Measurements from ENCODE around the gene ANKRD63.

ANKRD63 gene

DNA sequence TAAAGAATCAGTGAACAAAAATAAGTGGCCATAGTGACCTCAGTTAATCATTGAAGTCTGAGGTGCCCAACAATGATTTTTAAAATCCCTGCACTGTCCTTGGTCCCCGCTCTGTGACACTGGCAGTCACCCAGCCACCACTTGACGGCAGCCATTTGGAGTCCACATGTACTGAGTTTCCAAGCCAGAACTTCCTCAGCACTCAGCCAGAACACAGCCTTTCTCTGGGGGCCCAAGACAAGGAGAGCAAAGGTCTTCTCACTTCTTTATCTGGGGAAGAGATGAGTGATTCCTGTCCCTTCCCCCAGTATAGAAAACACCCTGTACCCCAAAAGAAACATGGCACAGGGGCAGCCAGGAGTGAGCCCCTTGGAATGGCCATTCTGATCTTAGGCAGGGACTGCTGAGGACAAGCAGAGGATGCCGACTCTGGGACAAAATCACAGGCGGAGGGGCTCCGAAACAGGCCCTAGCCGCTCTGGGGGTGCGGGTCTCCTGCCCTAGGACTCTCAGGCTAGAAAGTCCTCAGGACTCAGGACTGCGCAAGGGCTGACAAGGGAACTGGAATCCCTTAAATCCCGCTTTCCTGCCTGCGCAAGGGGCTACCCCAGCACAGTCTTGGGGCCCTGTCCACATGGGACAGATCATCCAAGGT lies 31.3 kb downstream of the ANKRD63 start:
- in situ Hi-C loops (cut with HindIII; ENCODE audit: low pct_ligation_motif_present, low pct_unique_long_range_greater_than_20kb, low sequenced_read_pairs), result no loop called here
- no peak for DNase-seq

DNA sequence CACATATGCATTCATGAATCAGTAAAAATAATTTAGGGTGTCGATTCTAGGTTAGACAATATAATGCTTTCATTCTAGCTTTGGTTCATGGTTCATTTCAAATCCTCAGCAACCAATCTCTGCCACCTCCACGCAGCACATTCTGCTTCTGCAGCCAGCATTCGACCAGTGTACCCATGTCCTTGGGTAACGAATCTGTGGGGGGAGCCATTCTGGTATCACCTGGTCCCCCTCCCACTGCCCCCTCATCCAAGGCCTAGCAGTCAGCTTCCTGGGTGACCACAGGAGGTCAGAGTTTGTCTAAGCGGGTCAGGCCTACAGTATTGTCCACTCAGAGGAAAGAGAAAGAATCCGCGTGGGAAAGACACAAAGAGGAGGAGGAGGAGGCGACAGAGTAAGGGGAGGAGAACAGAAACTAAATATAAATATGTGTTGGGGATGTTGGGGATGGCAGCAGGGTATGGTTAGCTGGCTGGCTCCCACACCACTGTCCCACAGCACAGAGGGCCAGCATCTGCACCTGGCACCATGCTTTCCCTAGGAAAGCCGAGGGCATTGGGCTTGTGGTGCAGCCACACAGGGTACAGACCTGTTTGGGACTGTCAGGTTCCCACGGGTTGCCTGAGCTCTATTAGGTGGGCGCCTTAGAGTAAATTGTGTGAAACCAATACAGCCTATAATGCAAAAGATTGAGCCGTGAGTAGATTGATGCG lies 31.9 kb downstream of the ANKRD63 start:
- in situ Hi-C loops (cut with HindIII; ENCODE audit: low pct_ligation_motif_present, low pct_unique_long_range_greater_than_20kb, low sequenced_read_pairs), result no loop called here
- DNase-seq, result no peak

DNA sequence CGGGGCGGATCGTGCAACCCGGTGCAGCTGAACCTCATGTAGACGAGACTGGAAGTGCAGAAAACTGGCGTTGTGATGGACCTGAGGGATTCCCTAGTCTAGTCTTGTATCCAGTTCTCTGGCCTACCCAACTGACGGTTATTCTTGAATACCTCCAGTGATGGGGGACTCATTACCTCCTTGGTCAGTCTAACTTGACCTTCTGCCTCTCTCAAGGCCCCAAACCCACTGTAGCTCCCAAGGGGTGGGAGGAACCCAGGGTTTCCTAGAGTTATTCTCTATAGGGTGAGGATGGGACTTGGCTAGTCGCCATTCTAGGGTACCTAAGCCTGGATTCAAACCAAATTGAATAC lies 32.6 kb downstream of the ANKRD63 start:
- in situ Hi-C loops (cut with HindIII; ENCODE audit: low pct_ligation_motif_present, low pct_unique_long_range_greater_than_20kb, low sequenced_read_pairs), result no loop called here
- no peak for DNase-seq

DNA sequence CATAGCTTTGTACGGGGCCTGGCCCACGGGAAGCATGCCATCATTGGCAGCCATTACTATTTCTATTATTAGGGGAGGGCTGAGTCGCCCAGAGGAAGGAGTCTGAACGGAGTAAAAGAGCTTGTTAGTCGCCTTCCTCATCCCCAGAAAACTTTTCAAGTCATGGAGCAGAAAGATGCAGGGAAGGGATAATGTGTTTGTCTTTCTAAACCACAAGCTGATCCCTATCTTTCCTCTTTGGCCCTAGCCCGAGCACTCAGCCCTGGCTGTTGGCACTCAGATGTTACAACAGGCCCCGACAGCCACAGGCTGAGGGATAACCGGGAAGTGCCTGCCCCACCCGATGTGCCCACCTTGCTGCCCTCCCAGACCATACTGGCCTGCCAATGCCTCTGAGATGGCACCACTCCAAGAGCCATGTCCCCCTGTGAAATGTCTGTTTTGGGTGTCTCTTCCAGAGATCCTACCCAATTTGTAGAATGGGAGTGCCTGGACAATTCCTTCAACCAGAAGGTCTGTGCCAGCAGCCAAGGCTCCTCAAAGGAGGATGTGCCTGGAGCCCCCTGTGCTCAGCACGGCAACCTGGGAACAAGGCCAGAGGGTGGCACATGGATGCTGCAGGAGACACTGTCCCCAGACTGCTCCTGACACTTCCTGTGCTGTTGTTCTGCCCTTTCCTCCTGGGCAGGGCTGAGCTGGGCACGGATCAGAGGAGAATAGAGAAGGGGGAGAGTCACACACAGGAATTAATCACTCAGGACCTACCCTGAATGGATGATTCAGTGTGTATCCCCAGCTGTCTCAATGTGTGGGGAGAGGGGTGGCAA lies 33.2 kb downstream of the ANKRD63 start:
- in situ Hi-C loops (cut with HindIII; ENCODE audit: low pct_ligation_motif_present, low pct_unique_long_range_greater_than_20kb, low sequenced_read_pairs), result no loop called here
- DNase-seq, result no peak

DNA sequence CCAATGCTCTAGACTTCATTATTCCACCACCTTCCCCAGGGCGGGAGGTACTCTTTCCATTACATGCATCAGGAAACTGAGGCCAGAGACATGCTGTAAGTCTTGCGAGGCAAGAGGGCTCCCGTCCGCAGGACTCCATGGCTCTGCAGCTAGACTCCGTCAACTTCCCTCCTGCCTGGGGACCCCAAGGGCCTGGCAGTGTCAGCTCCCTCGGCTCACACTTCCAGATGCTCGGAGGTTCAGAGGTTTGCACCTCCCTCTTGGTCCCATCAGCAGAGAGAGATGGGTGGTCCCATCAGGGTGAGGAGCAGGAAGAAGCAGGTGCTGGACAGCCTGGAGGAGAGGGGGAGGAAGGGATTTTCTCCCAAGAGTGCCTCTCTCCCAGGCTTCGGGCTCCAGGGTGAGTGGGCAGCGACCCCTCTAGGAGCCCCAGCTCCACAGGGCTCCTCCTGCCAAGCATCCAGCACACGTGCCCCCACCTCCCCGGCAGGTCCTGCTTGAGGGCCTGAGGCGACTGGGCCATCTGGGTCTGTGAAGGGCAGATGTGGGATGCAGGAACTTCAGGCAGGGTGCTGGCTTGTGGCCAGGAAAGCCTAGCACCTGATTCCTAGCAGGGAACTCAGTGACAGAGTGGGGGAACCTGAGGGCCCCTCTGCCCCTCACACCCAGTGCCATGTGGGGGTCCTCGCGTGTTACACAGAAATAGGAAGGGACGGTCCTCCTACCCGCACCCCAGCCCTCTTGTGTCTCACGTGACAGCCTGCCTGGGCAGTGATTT lies 34.7 kb downstream of the ANKRD63 start:
- in situ Hi-C loops (cut with HindIII; ENCODE audit: low pct_ligation_motif_present, low pct_unique_long_range_greater_than_20kb, low sequenced_read_pairs), result no loop called here
- no peak for DNase-seq

DNA sequence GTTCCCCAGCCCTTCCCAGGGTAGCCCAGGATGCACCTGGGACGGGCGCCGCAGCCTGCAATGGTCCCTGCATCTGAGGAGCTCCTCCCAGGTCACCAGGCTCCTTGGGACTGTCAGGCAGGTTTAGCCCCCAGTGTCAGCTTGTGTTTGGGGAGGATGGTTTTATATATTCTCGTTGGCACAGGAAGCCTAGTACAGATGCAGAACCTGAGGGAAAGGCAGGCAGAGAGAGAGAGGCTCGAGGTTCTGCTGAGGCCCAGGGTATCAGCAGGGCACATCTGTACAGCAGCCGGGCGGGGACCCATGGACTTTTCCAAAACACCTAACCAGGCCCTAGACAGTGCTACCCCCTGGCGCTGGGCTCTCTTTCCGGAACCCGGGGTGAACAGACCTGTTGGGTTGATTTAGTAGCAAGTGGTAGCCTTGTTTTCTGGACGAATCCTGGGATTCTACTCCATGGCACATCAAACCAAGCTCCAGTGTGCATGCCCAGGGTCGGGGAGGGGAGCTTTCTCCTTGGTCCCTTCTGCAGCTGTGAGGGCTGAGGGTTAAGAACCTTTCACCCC lies 35.4 kb downstream of the ANKRD63 start:
- no peak for DNase-seq
- in situ Hi-C loops (cut with HindIII; ENCODE audit: low pct_ligation_motif_present, low pct_unique_long_range_greater_than_20kb, low sequenced_read_pairs), result no loop called here

DNA sequence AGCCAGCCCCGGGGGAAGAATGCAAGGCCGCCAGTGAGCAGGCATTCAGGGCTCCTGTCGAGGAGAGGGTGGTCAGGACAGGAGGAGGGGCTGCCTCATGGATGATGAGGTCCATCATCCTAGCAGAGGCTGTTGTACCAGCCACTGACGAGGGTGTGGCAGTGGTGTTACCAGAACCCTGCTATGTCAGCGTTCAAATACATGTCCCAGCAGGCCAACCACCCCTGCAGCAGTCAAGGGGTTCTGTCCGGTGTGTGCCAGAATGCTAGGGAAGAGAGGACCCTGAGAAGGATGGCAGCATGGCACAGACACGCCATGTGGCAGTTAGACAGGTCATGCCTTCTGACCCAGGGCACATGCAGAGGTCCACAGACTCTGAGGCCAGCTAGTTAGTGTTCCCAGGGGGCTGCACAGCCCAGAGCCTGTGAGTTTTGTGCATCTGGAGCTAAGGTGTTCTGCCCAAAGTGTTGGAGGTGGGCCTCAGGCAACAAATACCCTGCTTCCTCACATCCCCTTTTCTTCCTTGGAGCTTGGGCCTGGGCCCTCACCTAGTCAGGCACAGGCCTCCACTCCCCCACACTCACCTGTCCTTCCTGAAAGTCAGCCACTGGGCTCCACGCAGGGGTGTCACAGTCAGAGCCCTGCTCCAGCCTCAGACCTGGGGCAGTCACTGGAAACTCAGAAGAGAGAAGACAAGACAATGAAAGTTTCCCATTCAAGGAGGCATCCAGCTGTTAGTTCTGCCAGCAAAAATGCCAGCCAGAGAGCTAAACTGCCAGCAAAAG lies 36.2 kb downstream of the ANKRD63 start:
- in situ Hi-C loops (cut with HindIII; ENCODE audit: low pct_ligation_motif_present, low pct_unique_long_range_greater_than_20kb, low sequenced_read_pairs), result no loop called here
- no peak for DNase-seq

DNA sequence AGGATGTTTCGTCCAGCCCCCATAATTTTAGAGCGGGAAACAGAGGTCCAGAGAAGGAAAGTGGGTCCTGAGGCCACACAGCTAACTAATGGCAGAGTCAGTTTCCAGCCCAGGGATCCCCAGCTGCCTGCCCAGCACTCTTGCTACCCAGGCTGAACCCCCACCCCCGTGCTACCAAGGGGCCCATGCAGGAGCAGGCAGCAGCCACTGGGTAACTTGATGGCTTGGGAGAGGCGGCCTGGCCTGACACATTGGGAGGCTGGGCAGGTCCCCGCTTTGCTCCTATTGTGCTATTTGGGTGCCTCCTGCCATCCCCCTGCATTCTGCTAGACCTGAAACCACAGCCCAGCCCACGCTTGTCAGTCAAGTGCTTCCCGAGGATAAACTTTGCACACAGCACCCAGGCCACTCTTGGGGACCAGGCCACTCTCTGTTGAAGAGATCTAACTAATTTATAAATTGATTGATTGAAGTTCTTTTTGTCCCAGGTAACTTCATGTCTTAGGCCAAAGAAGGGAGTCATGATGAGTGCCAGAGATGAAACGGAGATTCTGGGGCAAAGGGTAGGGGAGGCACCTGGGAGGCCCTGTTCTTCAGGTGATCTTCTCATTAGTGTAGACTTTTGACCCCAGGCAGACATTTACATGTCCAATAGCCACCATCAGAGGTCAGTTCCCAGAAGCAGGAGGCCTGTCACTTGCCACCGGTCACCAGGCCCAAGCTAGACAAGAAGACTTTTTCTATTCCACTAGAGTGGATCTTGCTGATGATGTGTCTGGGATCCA lies 37.0 kb downstream of the ANKRD63 start:
- in situ Hi-C loops (cut with HindIII; ENCODE audit: low pct_ligation_motif_present, low pct_unique_long_range_greater_than_20kb, low sequenced_read_pairs), result no loop called here
- no peak for DNase-seq

DNA sequence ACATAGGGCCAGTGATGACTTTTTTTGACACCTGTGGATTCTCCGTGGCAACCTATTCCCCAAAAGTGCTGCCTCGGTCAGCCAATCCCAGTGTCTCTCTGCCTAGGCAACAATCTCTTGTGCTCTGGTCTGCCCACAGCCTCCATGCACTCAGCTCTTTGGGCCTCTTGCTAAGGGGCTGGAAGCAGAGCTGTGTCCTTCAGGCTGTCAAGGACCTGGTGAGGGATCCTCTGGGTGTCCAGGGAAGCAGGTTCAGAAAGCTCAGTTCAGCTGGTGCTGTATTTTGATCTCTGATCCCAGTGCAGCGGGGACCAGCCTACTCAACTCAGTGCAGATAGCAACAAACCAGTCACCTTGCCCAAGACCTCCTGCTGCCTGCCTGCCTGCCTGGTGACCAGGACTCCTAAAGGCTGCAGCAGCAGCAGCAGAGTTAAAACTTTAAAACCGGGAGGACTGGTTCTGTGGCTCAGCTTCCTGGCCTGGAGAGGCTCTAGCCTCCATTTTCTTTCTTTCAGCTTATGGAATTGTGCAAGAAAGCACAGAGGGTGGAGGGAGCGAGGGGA lies 37.8 kb downstream of the ANKRD63 start:
- no peak for DNase-seq
- in situ Hi-C loops (cut with HindIII; ENCODE audit: low pct_ligation_motif_present, low pct_unique_long_range_greater_than_20kb, low sequenced_read_pairs), result no loop called here

DNA sequence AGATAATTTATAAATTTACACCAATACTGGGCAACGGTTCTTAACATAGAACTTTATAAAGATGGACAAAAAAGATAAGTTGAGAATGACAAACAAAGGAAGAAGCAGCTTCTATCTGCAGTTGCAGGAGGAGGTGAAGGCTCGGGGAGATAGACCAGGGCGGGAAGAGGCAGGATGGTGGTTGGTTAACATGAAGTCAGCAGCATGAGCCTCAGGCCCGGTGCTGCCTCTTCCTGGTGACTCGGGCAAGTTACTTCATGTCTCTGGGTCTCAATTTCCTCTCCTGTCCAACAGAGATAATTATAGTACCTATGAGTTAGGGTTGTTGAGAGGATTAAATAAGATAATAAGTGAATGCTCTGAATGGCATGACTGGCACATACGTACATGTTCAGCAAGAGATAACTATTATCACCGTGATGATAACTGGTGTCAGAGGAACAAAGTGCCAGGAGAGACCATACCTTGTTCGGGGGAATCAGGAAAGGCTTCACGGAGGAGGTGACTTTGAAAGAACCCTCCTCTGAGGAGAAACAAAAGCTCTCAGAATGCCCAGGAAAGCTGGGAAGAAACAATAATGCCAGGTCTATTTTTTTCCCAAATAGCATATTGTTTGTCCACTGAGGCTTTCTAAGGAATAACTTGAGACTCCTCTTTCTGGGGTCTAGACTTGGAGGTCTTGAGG lies 39.6 kb downstream of the ANKRD63 start:
- in situ Hi-C loops (cut with HindIII; ENCODE audit: low pct_ligation_motif_present, low pct_unique_long_range_greater_than_20kb, low sequenced_read_pairs), result no loop called here
- DNase-seq, result no peak

DNA sequence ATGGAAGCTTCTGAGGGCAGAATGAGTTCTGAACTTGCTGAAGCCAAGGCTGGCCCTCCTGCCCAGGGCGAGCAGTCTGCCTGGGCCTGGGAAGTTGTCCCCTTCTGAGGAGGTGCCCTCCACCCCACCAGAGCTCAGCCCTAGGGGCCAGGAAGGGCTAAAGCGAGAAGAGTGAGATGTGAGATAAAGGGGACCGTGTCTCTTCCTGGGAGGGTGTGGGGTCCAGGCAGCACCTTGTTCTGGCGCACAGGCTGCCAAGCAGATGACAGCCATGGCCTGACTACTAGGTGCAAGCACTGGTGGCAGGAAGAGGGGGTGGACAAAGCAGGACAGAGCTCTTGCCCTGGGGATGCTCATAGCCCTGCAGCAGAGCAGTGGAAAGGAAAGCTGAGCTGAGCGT lies 40.3 kb downstream of the ANKRD63 start:
- no peak for DNase-seq
- in situ Hi-C loops (cut with HindIII; ENCODE audit: low pct_ligation_motif_present, low pct_unique_long_range_greater_than_20kb, low sequenced_read_pairs), result no loop called here

DNA sequence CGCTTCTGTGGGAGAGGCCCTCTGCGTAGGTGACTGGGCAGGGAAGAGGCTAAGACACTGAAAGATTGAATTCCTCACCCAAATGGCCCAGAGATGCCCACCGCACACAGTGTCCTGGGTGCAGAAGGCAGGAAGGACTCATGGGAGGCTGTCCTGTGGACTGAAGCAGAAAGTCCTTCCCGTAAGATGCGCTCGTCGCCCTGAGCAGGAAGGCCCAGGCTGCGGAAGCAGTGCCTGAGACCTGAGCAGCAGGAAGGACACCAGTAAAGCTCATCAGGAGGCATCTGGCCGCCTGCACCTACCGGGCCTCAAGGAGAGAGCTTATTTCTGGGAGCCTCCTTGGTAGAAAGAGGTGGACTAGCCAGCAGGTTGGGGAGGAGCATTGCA lies 40.7 kb downstream of the ANKRD63 start:
- DNase-seq, result no peak
- in situ Hi-C loops (cut with HindIII; ENCODE audit: low pct_ligation_motif_present, low pct_unique_long_range_greater_than_20kb, low sequenced_read_pairs), result no loop called here

DNA sequence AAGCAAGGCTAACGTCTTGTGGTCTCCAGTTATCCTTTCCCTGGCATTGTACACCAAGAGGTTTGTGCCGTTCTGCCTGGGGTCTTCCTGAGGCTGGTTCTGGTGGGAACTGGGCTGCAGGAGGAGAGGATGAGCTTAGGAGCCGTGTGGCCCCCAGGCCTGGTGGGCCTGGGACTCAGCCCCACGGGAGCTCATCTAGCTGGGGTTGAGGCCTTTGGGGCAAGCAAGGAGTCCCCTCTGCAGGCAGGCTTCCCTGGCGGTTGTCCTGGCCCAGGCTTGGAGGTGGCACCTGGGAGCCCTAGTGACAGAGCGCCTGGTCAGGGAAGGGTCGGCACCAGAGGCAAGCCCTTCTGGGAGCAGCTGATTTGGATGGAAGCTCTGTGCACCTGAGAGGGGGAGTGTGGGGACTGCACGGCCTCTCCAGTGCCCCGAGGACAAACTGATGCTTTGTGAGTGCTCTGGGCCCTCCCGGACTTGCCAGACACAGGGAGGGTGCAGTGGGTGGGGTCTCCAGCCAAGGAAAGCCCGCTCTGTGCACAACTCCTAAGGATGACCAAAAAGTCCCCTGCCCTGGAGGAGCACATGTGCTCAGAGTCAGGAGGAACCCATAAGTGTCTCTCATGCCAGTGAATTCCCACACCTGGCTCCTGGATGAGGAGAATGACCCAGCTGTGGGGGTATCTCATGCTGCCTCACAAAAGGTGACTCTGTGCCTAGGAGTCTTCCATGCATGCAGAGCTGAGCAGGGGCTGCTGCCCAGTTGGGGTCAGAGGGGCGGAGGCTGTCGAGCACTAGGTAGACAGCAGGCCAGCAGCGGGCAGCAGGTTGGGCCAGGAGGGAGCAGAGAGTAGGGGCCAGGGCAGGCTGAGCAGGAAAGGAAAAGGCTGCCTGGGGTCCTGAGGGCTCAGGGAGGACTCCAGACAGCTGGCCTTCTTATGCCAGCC lies 41.3 kb downstream of the ANKRD63 start:
- in situ Hi-C loops (cut with HindIII; ENCODE audit: low pct_ligation_motif_present, low pct_unique_long_range_greater_than_20kb, low sequenced_read_pairs), result no loop called here

DNA sequence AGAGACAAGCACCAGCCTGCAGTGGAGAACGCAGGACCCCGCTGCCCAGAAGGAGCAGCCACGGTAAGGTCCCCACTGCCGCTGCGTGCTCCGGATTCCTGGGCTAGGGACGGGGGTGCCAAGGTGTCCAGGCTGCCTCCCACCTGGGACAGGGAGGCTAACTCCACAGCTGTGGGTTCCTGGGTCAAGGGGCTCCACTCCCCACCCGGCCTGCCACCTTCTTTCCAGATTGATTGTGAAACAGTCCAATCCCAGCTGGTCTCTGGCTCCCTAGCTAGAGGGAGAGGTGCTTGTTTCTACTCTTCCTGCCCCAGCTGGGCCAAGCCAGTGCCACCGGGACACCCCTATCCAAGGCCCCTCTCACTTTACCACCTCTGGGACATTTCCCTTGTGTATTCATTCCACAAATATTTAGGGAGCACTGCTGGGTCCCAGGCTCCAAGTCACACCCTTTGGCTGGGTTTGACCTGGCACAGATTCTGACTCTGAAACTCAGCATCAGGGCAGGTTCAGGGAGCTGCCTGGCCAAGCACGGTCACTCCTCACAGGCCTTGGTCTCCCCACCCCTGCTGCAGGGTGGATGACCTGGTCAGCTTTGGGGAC lies 42.1 kb downstream of the ANKRD63 start:
- no peak for DNase-seq
- in situ Hi-C loops (cut with HindIII; ENCODE audit: low pct_ligation_motif_present, low pct_unique_long_range_greater_than_20kb, low sequenced_read_pairs), result no loop called here

More for the DNA sequence above, 41.3 kb downstream of the ANKRD63 start:
- DNase-seq, result no peak
